IMR-90 (cell line): ENCODE results near the gene VLDLR. TPM values are rescaled to one million over a fixed set of nuclear protein-coding genes. Genes with fewer than 3 reads are reported as not detected.

Experiments
- ATAC-seq: fragments of 200-7000 bp; cut with Tn5 transposase; 2 replicates; pipeline ENCODE4 v1.9.1; 2020; ENCODE audit warnings: low read depth, mild to moderate bottlenecking, moderate library complexity
- BruUV-seq: library from RNA; stranded (reverse); fragments of 400-500 nt; replicated peaks from 2 replicates; lab custom pipeline; 2021; lab: Mats Ljungman, UMichigan
- CTCF ChIA-PET: fragments of 300-600 bp; formaldehyde crosslinking; extraction: SDS; loops from one replicate; lab custom pipeline; 2021; ENCODE audit warnings: antibody characterized with exemption; lab: Yijun Ruan, JAX
- POLR2A ChIA-PET: fragments of 300-600 bp; sonication (Branson Sonifier 250); formaldehyde crosslinking; loops from one replicate; lab custom pipeline; 2022; ENCODE audit warnings: antibody characterized with exemption; ENCODE audit not compliant: unreplicated experiment; lab: Charles Lee
- DNase-seq: peaks from one replicate; pipeline ENCODE4 v3.0.0; 2013
- H2AFZ ChIP-seq: replicated peaks from 2 replicates; pipeline ENCODE3; 2013; ENCODE audit warnings: low read length, mild to moderate bottlenecking; ENCODE audit not compliant: poor library complexity
- H2AK5ac ChIP-seq: 2 replicates; pipeline ENCODE4 v1.6.1; 2013; ENCODE audit warnings: low read depth, low read length, inconsistent platforms
- H2AK9ac ChIP-seq: replicated peaks from 2 replicates; pipeline ENCODE3; 2013; ENCODE audit warnings: mild to moderate bottlenecking, low read depth, low read length, moderate library complexity; ENCODE audit not compliant: poor library complexity
- H2BK120ac ChIP-seq: 2 replicates; pipeline ENCODE4 v1.6.1; 2013; ENCODE audit warnings: low read depth, low read length, inconsistent platforms
- H2BK15ac ChIP-seq: 3 replicates; pipeline ENCODE4 v1.6.1; 2013; ENCODE audit warnings: low read depth, low read length, inconsistent platforms
- H2BK20ac ChIP-seq: 2 replicates; pipeline ENCODE4 v1.6.1; 2013; ENCODE audit warnings: low read depth, mild to moderate bottlenecking, inconsistent platforms, low read length, moderate library complexity
- H2BK5ac ChIP-seq: 2 replicates; pipeline ENCODE4 v1.6.1; 2013; ENCODE audit warnings: mild to moderate bottlenecking, low read depth, low read length, inconsistent platforms; ENCODE audit not compliant: poor library complexity, severe bottlenecking
- H3K14ac ChIP-seq: replicated peaks from 2 replicates; pipeline ENCODE4 v1.6.1; 2013; ENCODE audit warnings: low read depth, low read length, inconsistent platforms
- H3K18ac ChIP-seq: 2 replicates; pipeline ENCODE4 v1.6.1; 2013; ENCODE audit warnings: low read depth, low read length, control low read depth
- H3K23ac ChIP-seq: 2 replicates; pipeline ENCODE4 v1.6.1; 2013; ENCODE audit warnings: low read depth, low read length, inconsistent platforms
- H3K27ac ChIP-seq: 2 replicates; pipeline ENCODE4 v1.5.1; 2013; ENCODE audit warnings: mild to moderate bottlenecking, control low read depth, low read length; ENCODE audit not compliant: insufficient read depth
- H3K27me3 ChIP-seq: 2 replicates; pipeline ENCODE4 v1.6.1; 2013; ENCODE audit warnings: low read length; ENCODE audit not compliant: control insufficient read depth, insufficient read depth
- H3K36me3 ChIP-seq: 2 replicates; pipeline ENCODE4 v1.6.1; 2013; ENCODE audit warnings: low read length, mixed read lengths; ENCODE audit not compliant: control insufficient read depth, insufficient read depth
- H3K4ac ChIP-seq: 2 replicates; pipeline ENCODE4 v1.6.1; 2013; ENCODE audit warnings: low read depth, low read length, inconsistent platforms
- H3K4me1 ChIP-seq: 2 replicates; pipeline ENCODE4 v1.6.1; 2013; ENCODE audit warnings: low read length, mixed read lengths; ENCODE audit not compliant: control insufficient read depth, insufficient read depth
- H3K4me2 ChIP-seq: 2 replicates; pipeline ENCODE4 v1.6.1; 2013; ENCODE audit warnings: low read depth, mild to moderate bottlenecking, control low read depth, low read length, moderate library complexity
- H3K4me3 ChIP-seq: 2 replicates; pipeline ENCODE4 v1.5.1; 2013; ENCODE audit warnings: low read depth, mild to moderate bottlenecking, control low read depth, low read length, moderate library complexity; ENCODE audit not compliant: insufficient read depth
- H3K56ac ChIP-seq: 2 replicates; pipeline ENCODE4 v1.6.1; 2013; ENCODE audit warnings: low read length, inconsistent platforms; ENCODE audit not compliant: insufficient read depth; ENCODE audit errors: extremely low read depth
- H3K79me1 ChIP-seq, 2 experiments: 2 replicates each; pipeline ENCODE4 v1.6.1; 2013; ENCODE audit warnings: low read length in 2 of 2, inconsistent platforms in 1 of 2, low read depth in 1 of 2
- H3K9ac ChIP-seq: 2 replicates; pipeline ENCODE4 v1.6.1; 2013; ENCODE audit warnings: low read depth, low read length, control low read depth
- H3K9me1 ChIP-seq: 2 replicates; pipeline ENCODE4 v1.6.1; 2013; ENCODE audit warnings: low read length, inconsistent platforms; ENCODE audit not compliant: insufficient read depth
- H3K9me3 ChIP-seq: 2 replicates; pipeline ENCODE4 v1.6.1; 2013; ENCODE audit warnings: low read length; ENCODE audit not compliant: control insufficient read depth, insufficient read depth
- H4K20me1 ChIP-seq: 2 replicates; pipeline ENCODE4 v1.6.1; 2013; ENCODE audit warnings: low read length, inconsistent platforms; ENCODE audit not compliant: insufficient read depth
- H4K5ac ChIP-seq: 2 replicates; pipeline ENCODE4 v1.6.1; 2013; ENCODE audit warnings: mild to moderate bottlenecking, low read depth, low read length, control low read depth
- H4K8ac ChIP-seq, 2 experiments: 2 replicates each; pipeline ENCODE4 v1.6.1; 2013; ENCODE audit warnings: low read depth in 2 of 2, low read length in 2 of 2, control low read depth in 1 of 2, inconsistent platforms in 1 of 2
- H4K91ac ChIP-seq: 2 replicates; pipeline ENCODE4 v1.6.1; 2013; ENCODE audit warnings: low read depth, low read length, inconsistent platforms; ENCODE audit not compliant: insufficient read depth
- BHLHE40 ChIP-seq: fragments of 150-350 bp; IDR thresholded peaks from 2 replicates; pipeline ENCODE4 v1.6.1; 2016; ENCODE audit warnings: mild to moderate bottlenecking, low read depth, low read length
- CEBPB ChIP-seq: IDR thresholded peaks from 2 replicates; pipeline ENCODE4 v1.6.1; 2012; ENCODE audit warnings: low read depth, low read length, improper control_type of control experiment
- FOS ChIP-seq: fragments of 150-350 bp; IDR thresholded peaks from 2 replicates; pipeline ENCODE4 v1.6.1; 2016; ENCODE audit warnings: low read depth, low read length
- MAFK ChIP-seq: IDR thresholded peaks from 2 replicates; pipeline ENCODE4 v1.6.1; 2012; ENCODE audit warnings: low read depth, low read length, improper control_type of control experiment
- MAZ ChIP-seq: IDR thresholded peaks from 2 replicates; pipeline ENCODE4 v1.6.1; 2012; ENCODE audit warnings: low read depth, mild to moderate bottlenecking, low read length, improper control_type of control experiment, moderate library complexity, borderline replicate concordance
- MXI1 ChIP-seq: IDR thresholded peaks from 2 replicates; pipeline ENCODE4 v1.6.1; 2012; ENCODE audit warnings: low read depth, mild to moderate bottlenecking, low read length, moderate library complexity, borderline replicate concordance
- NFE2L2 ChIP-seq: fragments of 150-350 bp; IDR thresholded peaks from 2 replicates; pipeline ENCODE4 v1.6.1; 2016; ENCODE audit warnings: low read depth, mild to moderate bottlenecking, low read length
- POLR2A ChIP-seq: IDR thresholded peaks from 2 replicates; pipeline ENCODE4 v1.6.1; 2012; ENCODE audit warnings: mild to moderate bottlenecking, low read depth, low read length
- RAD21 ChIP-seq: IDR thresholded peaks from 2 replicates; pipeline ENCODE4 v1.6.1; 2012; ENCODE audit warnings: low read length, improper control_type of control experiment
- RCOR1 ChIP-seq: IDR thresholded peaks from 2 replicates; pipeline ENCODE4 v1.6.1; 2012; ENCODE audit warnings: mild to moderate bottlenecking, low read length, improper control_type of control experiment; ENCODE audit not compliant: insufficient replicate concordance
- RFX5 ChIP-seq: IDR thresholded peaks from 2 replicates; pipeline ENCODE4 v1.8.0; 2012; ENCODE audit warnings: low read depth, mild to moderate bottlenecking, low read length, moderate library complexity
- SMC3 ChIP-seq: fragments of 150-350 bp; IDR thresholded peaks from 2 replicates; pipeline ENCODE4 v1.6.1; 2016; ENCODE audit warnings: low read depth, mild to moderate bottlenecking, antibody characterized with exemption, low read length, moderate library complexity
- WGBS, 2 experiments: methylation state at CpG; one replicate each; pipeline versions ENCODE4 v1.1.5 to v1.1.7; 2013; ENCODE audit warnings: missing lambda C conversion rate in 2 of 2; ENCODE audit not compliant: insufficient read length in 1 of 2; ENCODE audit errors: extremely low coverage in 2 of 2; 5-methylcytosine and 5-hydroxymethylcytosine counted together
- dilution Hi-C: fragments of 300-500 bp; cut with HindIII; formaldehyde crosslinking; loops from one replicate; pipeline ENCODE4 v1.14.3; 2018; ENCODE audit warnings: low sequenced_read_pairs; ENCODE audit not compliant: unreplicated experiment
- in situ Hi-C: fragments of 300-500 bp; cut with MboI; formaldehyde crosslinking; loops from 3 replicates; pipeline ENCODE4 v1.14.3; 2019; ENCODE audit warnings: low sequenced_read_pairs, inconsistent platforms, mixed read lengths
- intact Hi-C: fragments of 100-400 bp; cut with micrococcal nuclease; formaldehyde crosslinking; loops from 2 replicates; pipeline ENCODE4 v1.10.0; 2022
- polyA plus RNA-seq, 3 experiments: library from polyadenylated mRNA; depleted of rRNA; stranded (reverse); fragments of >200 nt; gene quantifications; 2 replicates each; pipeline ENCODE4 v1.2.3, GENCODE V29; 2012; ENCODE audit warnings: low replicate concordance in 1 of 3
- total RNA-seq: library from RNA; depleted of rRNA; stranded (reverse); fragments of >200 nt; gene quantifications from 2 replicates; pipeline ENCODE4 v1.2.3, GENCODE V29; 2012
- TF ChIP-seq, protein P1 (sequence below): fragments of 150-350 bp; IDR thresholded peaks from 2 replicates; pipeline ENCODE4 v1.6.1; 2016; ENCODE audit warnings: low read depth, mild to moderate bottlenecking, low read length, moderate library complexity, borderline replicate concordance
- TF ChIP-seq, protein P2 (sequence below): conservative IDR thresholded peaks from 2 replicates; pipeline ENCODE4 v1.5.1; 2012; ENCODE audit warnings: mild to moderate bottlenecking, low read depth, low read length, improper control_type of control experiment
- TF ChIP-seq, protein P3 (sequence below): fragments of 150-350 bp; IDR thresholded peaks from 2 replicates; pipeline ENCODE4 v1.6.1; 2017; ENCODE audit warnings: mild to moderate bottlenecking, antibody characterized with exemption, low read length, low read depth

The VLDLR gene
- total and polyA plus RNA-seq, 2 of the 4 experiments (the other 2 are of a cell fraction) = 9.0 to 10.2 TPM

DNA sequence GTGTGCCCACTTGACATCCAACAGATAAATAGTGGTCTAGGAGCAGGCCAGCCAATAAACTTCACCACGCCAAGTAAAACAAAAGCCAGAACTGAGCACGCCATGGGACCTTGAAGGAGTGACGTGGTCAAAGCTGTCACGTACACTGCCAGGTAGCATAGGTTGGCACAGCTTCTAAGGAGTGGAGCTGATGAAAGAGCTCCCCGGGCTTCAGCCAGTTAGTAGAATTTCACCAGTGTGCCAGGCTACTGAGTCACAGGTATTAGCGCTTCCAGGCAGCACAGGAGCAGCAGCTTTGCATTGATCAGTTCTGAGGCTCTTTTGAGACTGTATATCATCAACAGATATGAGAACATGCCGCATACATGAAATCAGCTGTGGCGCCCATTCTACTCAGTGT is 19.4 kb downstream of the VLDLR start:
- no peak overlapping the region for H3K18ac ChIP-seq
- H2BK5ac ChIP-seq = no peak overlapping the region
- intact Hi-C loops = no loop called here
- H3K9ac ChIP-seq = no peak overlapping the region
- H3K14ac ChIP-seq = no peak overlapping the region
- ChIA-PET POLR2A (no interaction called here), CTCF (no interaction called here)
- H3K36me3 ChIP-seq = peaks cover 43% of the 10 kb centered on the region
- H4K5ac ChIP-seq = no peak overlapping the region
- no peaks in the 10 kb centered on the region for H3K9me3 ChIP-seq
- H3K27ac ChIP-seq = no peak overlapping the region
- no peaks in the 10 kb centered on the region for H3K4me1 ChIP-seq
- no peak overlapping the region for H3K4me3 ChIP-seq
- 0 out of 2 replicates have a peak, but pooled peaks cover 2% of the 10 kb centered on the region for H3K9me1 ChIP-seq
- no peak overlapping the region for H2AK5ac ChIP-seq
- no peak overlapping the region for H2BK15ac ChIP-seq
- no peak for DNase-seq
- ATAC-seq = no peak
- in situ Hi-C loops = no loop called here
- BruUV-seq = no TSS peak
- H2BK120ac ChIP-seq = no peak overlapping the region
- no peak overlapping the region for H2AK9ac ChIP-seq
- H2AFZ ChIP-seq = no peak overlapping the region
- no peak overlapping the region for H3K56ac ChIP-seq
- dilution Hi-C loops = no loop called here
- no peak overlapping the region for H3K23ac ChIP-seq
- no peak overlapping the region for H4K91ac ChIP-seq
- peaks cover 0 to 6% of the 10 kb centered on the region in 2 experiments; a peak in 1 of 4 replicates for H3K79me1 ChIP-seq
- no peak overlapping the region for H3K4me2 ChIP-seq
- H3K27me3 ChIP-seq = no peaks in the 10 kb centered on the region
- WGBS, 2 experiments = 94% methylated on average over 7 of the region's 8 CpGs; no CpG with 5 or more reads in 1 of the 2 experiments
- TF ChIP-seq, protein P1, sequence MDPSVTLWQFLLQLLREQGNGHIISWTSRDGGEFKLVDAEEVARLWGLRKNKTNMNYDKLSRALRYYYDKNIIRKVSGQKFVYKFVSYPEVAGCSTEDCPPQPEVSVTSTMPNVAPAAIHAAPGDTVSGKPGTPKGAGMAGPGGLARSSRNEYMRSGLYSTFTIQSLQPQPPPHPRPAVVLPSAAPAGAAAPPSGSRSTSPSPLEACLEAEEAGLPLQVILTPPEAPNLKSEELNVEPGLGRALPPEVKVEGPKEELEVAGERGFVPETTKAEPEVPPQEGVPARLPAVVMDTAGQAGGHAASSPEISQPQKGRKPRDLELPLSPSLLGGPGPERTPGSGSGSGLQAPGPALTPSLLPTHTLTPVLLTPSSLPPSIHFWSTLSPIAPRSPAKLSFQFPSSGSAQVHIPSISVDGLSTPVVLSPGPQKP = no peak
- no peak for TF ChIP-seq MAFK
- no peak for TF ChIP-seq RCOR1
- TF ChIP-seq FOS = no peak
- no peak for TF ChIP-seq RAD21
- TF ChIP-seq, protein P2, sequence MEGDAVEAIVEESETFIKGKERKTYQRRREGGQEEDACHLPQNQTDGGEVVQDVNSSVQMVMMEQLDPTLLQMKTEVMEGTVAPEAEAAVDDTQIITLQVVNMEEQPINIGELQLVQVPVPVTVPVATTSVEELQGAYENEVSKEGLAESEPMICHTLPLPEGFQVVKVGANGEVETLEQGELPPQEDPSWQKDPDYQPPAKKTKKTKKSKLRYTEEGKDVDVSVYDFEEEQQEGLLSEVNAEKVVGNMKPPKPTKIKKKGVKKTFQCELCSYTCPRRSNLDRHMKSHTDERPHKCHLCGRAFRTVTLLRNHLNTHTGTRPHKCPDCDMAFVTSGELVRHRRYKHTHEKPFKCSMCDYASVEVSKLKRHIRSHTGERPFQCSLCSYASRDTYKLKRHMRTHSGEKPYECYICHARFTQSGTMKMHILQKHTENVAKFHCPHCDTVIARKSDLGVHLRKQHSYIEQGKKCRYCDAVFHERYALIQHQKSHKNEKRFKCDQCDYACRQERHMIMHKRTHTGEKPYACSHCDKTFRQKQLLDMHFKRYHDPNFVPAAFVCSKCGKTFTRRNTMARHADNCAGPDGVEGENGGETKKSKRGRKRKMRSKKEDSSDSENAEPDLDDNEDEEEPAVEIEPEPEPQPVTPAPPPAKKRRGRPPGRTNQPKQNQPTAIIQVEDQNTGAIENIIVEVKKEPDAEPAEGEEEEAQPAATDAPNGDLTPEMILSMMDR = no peak
- TF ChIP-seq CEBPB = no peak
- TF ChIP-seq SMC3 = no peak
- TF ChIP-seq MAZ = no peak
- TF ChIP-seq MXI1 = no peak
- no peak for TF ChIP-seq NFE2L2
- TF ChIP-seq POLR2A = no peak
- TF ChIP-seq RFX5 = no peak
- TF ChIP-seq, protein P3, sequence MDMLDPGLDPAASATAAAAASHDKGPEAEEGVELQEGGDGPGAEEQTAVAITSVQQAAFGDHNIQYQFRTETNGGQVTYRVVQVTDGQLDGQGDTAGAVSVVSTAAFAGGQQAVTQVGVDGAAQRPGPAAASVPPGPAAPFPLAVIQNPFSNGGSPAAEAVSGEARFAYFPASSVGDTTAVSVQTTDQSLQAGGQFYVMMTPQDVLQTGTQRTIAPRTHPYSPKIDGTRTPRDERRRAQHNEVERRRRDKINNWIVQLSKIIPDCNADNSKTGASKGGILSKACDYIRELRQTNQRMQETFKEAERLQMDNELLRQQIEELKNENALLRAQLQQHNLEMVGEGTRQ = no peak
- TF ChIP-seq BHLHE40 = no peak
- no peak overlapping the region for H2BK20ac ChIP-seq
- no peak overlapping the region for H4K8ac ChIP-seq
- H3K4ac ChIP-seq = no peak overlapping the region
- no peaks in the 10 kb centered on the region for H4K20me1 ChIP-seq
